ENCODE results near the gene PGBD2. TPM values are rescaled to one million over a fixed set of nuclear protein-coding genes. Genes with fewer than 3 reads are reported as not detected.
A peak's percentile ranks its signal among the peaks of the same experiment; 100 is the strongest.

PGBD2 gene
- total RNA-seq, 1 experiment from 2014 or later, result 5.7 TPM

GRCh38 chr1:248858096-248858890, 47.7 kb upstream of the PGBD2 start:
- Histone ChIP-seq H3K9me3 (ENCODE audit: low read depth, low read length, poor library complexity, severe bottlenecking) (no peaks in the 10 kb centered on the region), H3K4me1 (ENCODE audit: insufficient read depth, low read length, poor library complexity, severe bottlenecking) (peaks cover 22% of the 10 kb centered on the region), H3K36me3 (ENCODE audit: insufficient read depth, low read length, poor library complexity, severe bottlenecking) (peaks cover 25% of the 10 kb centered on the region), H3K27ac (ENCODE audit: low read depth, low read length, poor library complexity, severe bottlenecking) (peak overlapping the region; percentile 76), H3K27me3 (replicated peaks; ENCODE audit: insufficient read depth, low read depth, low read length, poor library complexity) (peaks cover 3% of the 10 kb centered on the region), H3K4me3 (ENCODE audit: low read depth, low read length, poor library complexity, severe bottlenecking) (peak overlapping the region; percentile 58)
- intact Hi-C loops (cut with micrococcal nuclease; ENCODE audit: unreplicated experiment), result loop anchor here (2.0 kb wide), 1 partner anchor 19 kb away; the partner anchor contains the start of gene ZNF672
- TF ChIP-seq, protein P1, sequence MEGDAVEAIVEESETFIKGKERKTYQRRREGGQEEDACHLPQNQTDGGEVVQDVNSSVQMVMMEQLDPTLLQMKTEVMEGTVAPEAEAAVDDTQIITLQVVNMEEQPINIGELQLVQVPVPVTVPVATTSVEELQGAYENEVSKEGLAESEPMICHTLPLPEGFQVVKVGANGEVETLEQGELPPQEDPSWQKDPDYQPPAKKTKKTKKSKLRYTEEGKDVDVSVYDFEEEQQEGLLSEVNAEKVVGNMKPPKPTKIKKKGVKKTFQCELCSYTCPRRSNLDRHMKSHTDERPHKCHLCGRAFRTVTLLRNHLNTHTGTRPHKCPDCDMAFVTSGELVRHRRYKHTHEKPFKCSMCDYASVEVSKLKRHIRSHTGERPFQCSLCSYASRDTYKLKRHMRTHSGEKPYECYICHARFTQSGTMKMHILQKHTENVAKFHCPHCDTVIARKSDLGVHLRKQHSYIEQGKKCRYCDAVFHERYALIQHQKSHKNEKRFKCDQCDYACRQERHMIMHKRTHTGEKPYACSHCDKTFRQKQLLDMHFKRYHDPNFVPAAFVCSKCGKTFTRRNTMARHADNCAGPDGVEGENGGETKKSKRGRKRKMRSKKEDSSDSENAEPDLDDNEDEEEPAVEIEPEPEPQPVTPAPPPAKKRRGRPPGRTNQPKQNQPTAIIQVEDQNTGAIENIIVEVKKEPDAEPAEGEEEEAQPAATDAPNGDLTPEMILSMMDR (conservative IDR thresholded peaks at IDR 0.05; ENCODE audit: low read depth, low read length), result peak; percentile 44; the same call in 1 of the 2 replicates
- TF ChIP-seq EZH2 (IDR thresholded peaks at IDR 0.05; ENCODE audit: borderline replicate concordance, low read depth, low read length, poor library complexity, severe bottlenecking), result no peak
- CTCF ChIA-PET, result interaction anchor here (0.7 kb wide), 1 partner anchor 15 kb away, joined by 3 read pairs; no protein-coding TSS in a partner anchor
- no TSS peak for BruUV-seq (replicated peaks)
- POLR2A ChIA-PET (ENCODE audit: low non-redundant PET), result no interaction called here
- DNase-seq (ENCODE audit: low spot score), result peak; percentile 65

- Histone ChIP-seq H3K27ac (ENCODE audit: low read depth, low read length, poor library complexity, severe bottlenecking) (peak within 1 kb of the TSS; percentile 76), H3K36me3 (ENCODE audit: insufficient read depth, low read length, poor library complexity, severe bottlenecking) (peaks cover 16% of the 10 kb centered on the region), H3K4me1 (ENCODE audit: insufficient read depth, low read length, poor library complexity, severe bottlenecking) (peaks cover 27% of the 10 kb centered on the region), H3K27me3 (replicated peaks; ENCODE audit: insufficient read depth, low read depth, low read length, poor library complexity) (peaks cover 3% of the 10 kb centered on the region), H3K9me3 (ENCODE audit: low read depth, low read length, poor library complexity, severe bottlenecking) (no peaks in the 10 kb centered on the region), H3K4me3 (ENCODE audit: low read depth, low read length, poor library complexity, severe bottlenecking) (peak within 1 kb of the TSS; percentile 58)
- BruUV-seq (replicated peaks), result no TSS peak
- intact Hi-C loops (cut with micrococcal nuclease; ENCODE audit: unreplicated experiment), result loop anchor here (2.0 kb wide), 1 partner anchor 20 kb away; the partner anchor contains the start of gene ZNF672
- TF ChIP-seq, protein P1 (conservative IDR thresholded peaks at IDR 0.05; ENCODE audit: low read depth, low read length), result 0 out of 2 replicates have a peak, but pooled peaks have one; percentile 1
- no peak for TF ChIP-seq EZH2 (IDR thresholded peaks at IDR 0.05; ENCODE audit: borderline replicate concordance, low read depth, low read length, poor library complexity, severe bottlenecking)
- CTCF ChIA-PET, result interaction anchor here (0.6 to 0.7 kb wide), 2 partner anchors 16 to 48 kb away, joined by 3 read pairs; no protein-coding TSS in a partner anchor
- peak; percentile 98 for DNase-seq (ENCODE audit: low spot score)
- POLR2A ChIA-PET (ENCODE audit: low non-redundant PET), result no interaction called here
Observed at GRCh38 chr1:248858891-248859889, 46.8 kb upstream of the PGBD2 start, which contains the start of gene ZNF692. ZNF692 (minus strand) TSS chr1:248859085; CDS start chr1:248858309, 776 bp downstream.

GRCh38 chr1:248860007-248860406, 46.0 kb upstream of the PGBD2 start:
- Histone ChIP-seq H3K36me3 (ENCODE audit: insufficient read depth, low read length, poor library complexity, severe bottlenecking) (peaks cover 8% of the 10 kb centered on the region), H3K9me3 (ENCODE audit: low read depth, low read length, poor library complexity, severe bottlenecking) (no peaks in the 10 kb centered on the region), H3K27me3 (replicated peaks; ENCODE audit: insufficient read depth, low read depth, low read length, poor library complexity) (peaks cover 3% of the 10 kb centered on the region), H3K27ac (ENCODE audit: low read depth, low read length, poor library complexity, severe bottlenecking) (no peak overlapping the region), H3K4me3 (ENCODE audit: low read depth, low read length, poor library complexity, severe bottlenecking) (no peak overlapping the region), H3K4me1 (ENCODE audit: insufficient read depth, low read length, poor library complexity, severe bottlenecking) (peaks cover 27% of the 10 kb centered on the region)
- DNase-seq (ENCODE audit: low spot score), result no peak
- intact Hi-C loops (cut with micrococcal nuclease; ENCODE audit: unreplicated experiment), result no loop called here
- BruUV-seq (replicated peaks), result no TSS peak
- CTCF ChIA-PET, result no interaction called here
- POLR2A ChIA-PET (ENCODE audit: low non-redundant PET), result no interaction called here
- no peak for TF ChIP-seq EZH2 (IDR thresholded peaks at IDR 0.05; ENCODE audit: borderline replicate concordance, low read depth, low read length, poor library complexity, severe bottlenecking)
- TF ChIP-seq, protein P1 (conservative IDR thresholded peaks at IDR 0.05; ENCODE audit: low read depth, low read length), result no peak
